HG02571 (cell line): Measurements from ENCODE around the gene KRT17.
"Not testable (repeated sequence)": the region's sequence is repeated elsewhere in the genome, so short reads cannot be mapped to it uniquely, and the experiment has no call there.

Experiments
- ATAC-seq: cut with Tn5 transposase; IDR thresholded peaks from one replicate; pipeline ENCODE4 v1.9.1; 2021; ENCODE audit warnings: mild to moderate bottlenecking, moderate library complexity; ENCODE audit not compliant: unreplicated experiment

Gene KRT17

DNA sequence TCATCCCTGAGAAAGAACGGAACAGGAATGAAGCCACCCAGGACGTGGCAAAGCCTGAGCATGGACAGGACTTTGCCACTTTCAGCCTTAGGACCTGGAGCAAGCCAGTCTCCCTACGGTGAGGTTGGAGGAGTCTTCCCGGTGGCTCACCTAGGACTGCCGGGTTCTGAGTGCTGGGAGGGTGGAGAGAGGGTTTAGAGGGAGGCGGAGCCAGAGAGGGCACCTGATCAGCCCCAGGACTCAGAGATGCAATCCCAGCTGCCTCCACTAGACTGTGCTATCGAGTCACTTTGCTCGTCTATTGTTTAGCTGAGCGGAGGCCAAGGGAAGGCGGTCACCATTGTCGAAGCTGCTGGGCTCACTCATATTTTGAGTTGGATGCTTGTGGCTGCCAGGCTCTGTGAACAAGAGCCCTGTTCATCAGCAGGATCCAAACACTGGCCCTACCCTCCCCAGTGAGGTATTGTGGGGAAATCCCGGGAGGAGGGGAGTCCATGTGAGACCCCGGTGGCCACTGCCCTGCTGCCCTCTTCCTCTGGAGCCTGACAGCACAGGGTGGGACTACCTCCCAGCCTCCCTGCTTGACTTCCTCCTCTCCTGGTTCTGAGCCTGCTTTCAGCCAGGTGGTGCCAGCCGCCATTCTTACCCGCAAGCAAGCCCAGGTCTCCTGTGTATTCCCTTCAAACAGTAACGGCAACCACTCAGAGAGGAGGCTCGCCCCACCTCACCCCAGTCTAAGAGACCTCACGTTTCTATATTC lies 44.7 kb downstream of the KRT17 start:
- no peak for ATAC-seq

- ATAC-seq: no peak
Observed at GRCh38 chr17:41578971-41579370, 45.4 kb downstream of the KRT17 start.

GRCh38 chr17:41578538-41578937 lies 45.8 kb downstream of the KRT17 start:
- ATAC-seq: no peak

DNA sequence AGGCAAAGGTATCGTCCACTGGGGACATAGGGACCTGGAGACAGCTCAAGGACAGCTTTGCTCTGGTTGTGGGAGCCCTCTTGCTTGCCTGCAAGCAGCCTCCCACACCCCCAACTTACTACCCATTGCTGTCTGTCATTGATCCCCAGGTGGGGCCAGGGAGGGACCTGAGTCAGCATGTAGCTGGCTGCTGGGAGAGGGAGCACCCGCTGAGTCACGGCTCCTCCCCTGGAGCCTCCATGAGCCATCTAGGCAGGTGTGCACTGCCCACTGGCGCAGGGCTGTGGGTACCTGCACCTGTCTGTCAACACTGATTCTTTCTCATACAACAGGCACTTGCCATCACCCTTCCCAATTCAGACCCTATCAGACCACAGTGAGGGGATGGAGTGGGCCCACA lies 47.6 kb downstream of the KRT17 start:
- ATAC-seq: not testable (repeated sequence)

DNA sequence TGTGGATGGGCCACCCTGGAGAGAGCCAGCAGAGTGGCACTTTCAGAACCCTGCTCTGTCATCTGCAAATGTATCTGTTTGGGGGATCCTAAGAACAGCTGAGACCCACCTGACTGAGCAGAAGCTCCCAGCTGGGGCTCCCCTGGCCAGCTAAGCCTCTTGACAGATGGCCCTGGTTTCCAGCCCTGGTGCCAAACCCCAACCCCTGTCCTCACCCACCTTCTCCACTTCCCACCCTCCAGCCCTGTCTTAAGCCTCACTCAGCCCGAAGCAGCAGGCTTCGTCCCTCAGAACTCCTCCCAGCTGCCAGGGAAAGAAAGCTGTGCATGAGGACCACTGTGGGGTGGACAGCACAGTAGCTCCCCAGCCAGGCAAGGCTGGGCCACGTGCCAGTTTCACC lies 49.0 kb downstream of the KRT17 start:
- no peak for ATAC-seq

GRCh38 chr17:41571561-41572434 lies 52.6 kb downstream of the KRT17 start, which contains the start of gene KRT9:
Gene KRT9, minus strand, starts transcription at chr17:41572059. Its CDS starts 67 bp downstream, at chr17:41571992.
- ATAC-seq: no peak
